NT2/D1 (cell line): ENCODE measurements around the gene HTR5A.

Experiments used
- SUZ12 ChIP-seq: IDR thresholded peaks from 2 replicates; pipeline ENCODE4 v1.6.1; 2011; ENCODE audit not compliant: insufficient read length, insufficient read depth; ENCODE audit errors: extremely low read depth
- YY1 ChIP-seq: IDR thresholded peaks from 2 replicates; pipeline ENCODE4 v1.6.1; 2011; ENCODE audit not compliant: insufficient read length, insufficient read depth
- ZNF274 ChIP-seq: IDR thresholded peaks from 2 replicates; pipeline ENCODE4 v1.6.1; 2011; ENCODE audit warnings: mild to moderate bottlenecking, low read depth, low read length

DNA sequence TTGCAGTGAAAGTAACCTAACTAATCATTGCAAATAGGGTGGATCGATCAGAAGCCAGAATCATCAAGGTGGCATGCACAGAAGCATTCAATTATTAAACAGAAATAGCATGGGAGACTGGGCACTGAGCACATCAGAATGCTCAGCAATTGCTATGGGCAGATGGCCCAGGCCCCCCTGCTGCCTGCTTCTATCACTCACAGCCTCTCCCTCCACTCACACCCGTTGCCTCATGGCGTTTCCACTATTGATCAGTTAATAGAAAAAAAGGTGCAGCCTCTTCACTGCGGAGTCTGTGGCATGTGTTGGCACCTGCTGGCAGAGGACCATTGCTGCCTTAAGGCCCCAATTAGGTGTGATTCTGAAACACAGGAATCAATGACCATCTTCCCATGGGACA, 11.2 kb upstream of the HTR5A start:
- TF ChIP-seq SUZ12, result no peak
- TF ChIP-seq YY1, result no peak
- TF ChIP-seq ZNF274, result no peak
